H4 (cell line): ENCODE measurements around the gene SVIL. TPM values are rescaled to one million over a fixed set of nuclear protein-coding genes. Genes with fewer than 3 reads are reported as not detected.
"Not testable (repeated sequence)": the region's sequence is repeated elsewhere in the genome, so short reads cannot be mapped to it uniquely, and the experiment has no call there.

ENCODE experiments used
- DNase-seq: peaks from one replicate; pipeline ENCODE4 v3.0.0-alpha.2; 2015; ENCODE audit warnings: low spot score
- total RNA-seq: library from RNA; depleted of rRNA; stranded (reverse); fragments of >200 nt; shearing (Covaris generic); gene quantifications from 2 replicates; pipeline ENCODE4 v1.2.3, GENCODE V29; 2014

SVIL gene
- total RNA-seq, 1 experiment from 2014 or later, result 4.7 TPM

DNA sequence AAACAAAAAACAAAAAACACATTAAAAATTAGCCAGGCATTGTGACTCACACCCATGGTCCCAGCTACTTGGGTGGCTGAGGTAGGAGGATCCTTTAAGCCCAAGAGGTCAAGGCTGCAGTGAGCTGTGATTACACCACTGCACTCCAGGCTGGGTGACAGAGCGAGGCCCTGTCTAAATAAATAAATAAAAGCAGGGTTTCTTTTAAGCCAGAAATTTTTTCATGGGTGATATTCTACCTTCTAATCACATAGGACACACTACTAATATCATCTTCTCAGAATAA, 14.2 kb upstream of the SVIL start:
- peak; percentile 12 for DNase-seq

DNA sequence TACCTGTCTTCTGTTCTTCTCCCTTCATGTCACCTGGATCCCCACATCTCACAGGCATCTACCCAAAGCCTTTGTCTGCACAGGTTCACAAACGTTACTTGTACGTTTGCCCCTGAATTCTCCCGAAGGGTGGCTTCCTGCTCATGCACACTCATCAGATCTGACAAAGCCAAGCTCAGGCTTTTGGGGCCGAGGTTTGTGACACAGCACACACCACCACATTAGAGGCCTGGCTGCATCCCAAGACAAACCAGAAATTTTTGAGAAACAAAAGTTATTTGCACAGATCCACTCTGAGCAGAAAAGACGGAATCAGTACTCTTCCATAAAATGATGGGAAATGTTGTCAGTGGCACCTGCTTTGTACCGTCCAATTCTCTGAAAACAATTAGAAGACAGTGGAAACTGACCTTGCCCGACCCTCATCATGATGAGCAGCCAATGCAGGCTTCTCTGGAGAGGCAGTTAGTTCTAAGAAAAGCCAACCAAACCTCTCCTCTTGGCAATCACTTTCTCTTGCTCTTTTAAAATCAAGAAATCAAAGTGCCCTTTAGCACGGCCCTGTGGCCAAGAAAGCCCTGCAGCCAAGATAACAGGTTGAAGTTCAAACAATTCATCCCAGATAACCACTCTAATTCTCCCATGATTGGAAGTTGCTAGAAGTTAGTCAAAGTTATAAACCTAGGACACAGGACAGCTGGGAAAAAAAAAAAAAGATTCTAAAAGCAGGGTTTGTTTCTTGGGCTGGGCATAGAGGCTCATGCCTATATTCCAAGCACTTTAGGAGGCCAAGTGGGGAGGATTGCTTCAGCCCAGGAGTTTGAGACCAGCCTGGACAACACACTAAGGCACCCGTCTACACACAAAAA, 13.6 kb upstream of the SVIL start:
- DNase-seq, result no peak

DNA sequence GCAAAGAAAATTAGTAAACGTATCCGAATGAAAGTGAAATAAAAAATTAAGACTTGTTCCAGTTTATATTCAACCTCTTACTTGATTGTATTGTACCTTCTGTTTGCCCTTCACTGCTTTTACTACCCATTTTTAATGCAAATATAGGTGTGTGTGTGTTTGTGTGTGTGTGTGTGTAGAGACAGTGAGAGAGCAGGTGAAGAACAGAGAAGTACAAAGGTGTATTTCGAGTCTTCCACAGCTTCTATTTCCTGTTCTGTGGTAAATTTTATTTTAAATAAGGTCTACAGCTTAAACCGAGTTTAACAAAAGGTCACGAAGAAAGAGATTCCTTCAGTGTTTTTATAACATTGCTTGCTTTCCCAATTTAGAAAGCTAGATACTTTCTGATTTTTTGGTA, 12.7 kb upstream of the SVIL start:
- DNase-seq, result no peak

DNA sequence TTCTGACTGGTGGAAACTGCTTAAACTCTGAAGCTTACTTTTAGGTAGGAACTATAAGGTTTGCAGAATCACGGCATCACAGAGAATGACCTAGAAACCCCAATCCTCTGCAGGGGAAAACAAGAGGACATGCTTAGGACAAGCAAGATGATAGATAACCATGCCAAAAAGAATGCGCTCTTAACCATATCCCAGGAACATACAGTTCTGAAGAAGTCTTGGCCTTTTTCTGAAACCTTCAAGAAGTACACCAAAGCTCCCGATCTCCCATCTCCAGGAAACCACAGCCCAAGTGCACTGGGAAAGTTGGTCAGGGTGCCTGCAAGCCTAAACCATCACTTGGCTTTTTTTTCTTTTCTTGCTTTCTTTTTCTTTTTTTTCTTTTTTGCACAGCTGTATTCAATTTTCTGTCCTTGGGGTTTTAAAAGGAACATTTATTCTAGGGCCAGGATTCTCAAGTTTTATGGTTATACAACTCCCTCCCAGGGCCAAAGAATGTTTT, 12.2 kb upstream of the SVIL start:
- DNase-seq, result no peak

DNA sequence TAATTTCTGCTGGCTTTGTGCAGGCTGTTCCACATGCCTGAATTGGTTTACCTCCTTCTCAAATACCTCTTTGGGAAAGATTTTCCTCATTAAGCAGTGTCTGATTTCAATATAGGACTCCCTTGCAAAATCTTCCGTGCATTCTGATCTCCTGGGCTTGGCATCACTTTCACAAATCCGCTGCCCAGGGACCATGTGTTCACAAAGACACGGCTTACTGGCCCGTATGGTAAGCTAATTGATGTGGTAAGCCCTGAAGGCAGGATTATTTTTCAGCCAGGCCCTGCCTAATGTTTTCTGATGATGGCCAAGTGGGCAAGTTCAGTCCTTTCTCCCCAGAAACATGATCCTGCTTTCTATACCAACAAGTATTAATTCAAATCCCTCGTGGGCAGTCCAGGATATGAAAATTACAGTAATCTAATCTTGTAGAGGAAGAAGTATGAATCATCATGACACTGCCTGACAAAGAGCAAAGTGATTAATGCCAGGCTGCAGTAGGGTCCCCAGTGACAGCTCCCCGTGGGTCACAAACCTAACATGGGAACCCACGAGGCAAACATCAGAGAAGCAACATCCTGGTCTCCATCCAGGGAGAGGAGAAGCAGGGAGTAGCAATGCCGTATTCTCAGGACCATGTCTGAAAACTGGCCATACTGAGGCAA, 11.6 kb upstream of the SVIL start:
- peak; percentile 66 for DNase-seq

DNA sequence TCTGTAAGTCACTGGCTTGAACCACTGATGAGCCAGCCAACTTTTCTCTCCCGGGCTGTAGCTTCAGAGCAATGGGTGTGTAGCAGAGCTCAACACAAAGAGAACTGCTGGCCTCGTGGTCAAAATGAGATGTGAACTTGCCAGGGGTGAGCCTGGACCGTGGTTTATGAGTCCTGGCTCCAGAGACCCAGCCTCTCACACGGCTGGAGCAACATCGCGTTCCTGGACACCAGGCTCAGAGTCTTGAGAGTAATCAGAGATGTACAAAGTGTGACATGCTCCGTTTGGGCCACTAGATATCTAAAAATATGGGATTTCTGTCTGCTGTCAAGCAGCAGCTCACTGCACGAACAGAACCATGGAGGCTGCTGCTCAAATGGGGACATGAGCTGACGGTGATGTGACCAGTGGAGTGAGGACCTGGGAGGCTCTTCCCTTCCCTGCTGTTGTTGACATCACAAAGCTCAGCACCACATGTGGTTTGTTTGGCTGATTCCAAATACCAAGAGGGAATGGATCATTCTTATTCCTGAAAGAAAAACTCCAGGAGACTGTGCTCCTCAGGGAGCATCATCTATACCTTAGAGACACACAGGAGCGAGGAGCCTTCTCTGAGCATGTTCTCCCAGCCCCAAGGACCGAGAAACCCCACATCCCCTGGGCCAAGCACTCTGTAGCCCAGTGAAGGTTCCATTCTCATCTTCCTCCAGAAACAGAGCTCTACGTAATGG, 9.2 kb upstream of the SVIL start:
- no peak for DNase-seq

DNA sequence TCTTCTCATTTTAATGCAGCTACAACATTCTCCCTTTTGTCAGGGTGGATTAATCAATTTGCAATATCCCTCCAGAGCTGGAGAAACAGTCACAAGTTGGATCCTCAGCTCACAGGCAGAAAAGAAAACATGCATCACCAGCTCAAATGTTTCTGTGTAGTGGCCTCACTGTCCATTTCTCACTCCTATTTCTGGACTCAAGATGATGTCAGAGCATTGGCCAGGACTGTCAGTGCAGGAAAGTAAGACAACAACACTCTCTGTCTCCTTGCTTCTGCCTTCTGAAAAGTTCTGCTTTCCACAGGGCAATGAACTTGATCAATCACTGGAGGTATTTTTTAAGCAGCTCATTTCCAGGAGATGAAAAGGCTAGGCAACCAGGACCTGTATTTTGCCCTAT, 8.2 kb upstream of the SVIL start:
- no peak for DNase-seq

DNA sequence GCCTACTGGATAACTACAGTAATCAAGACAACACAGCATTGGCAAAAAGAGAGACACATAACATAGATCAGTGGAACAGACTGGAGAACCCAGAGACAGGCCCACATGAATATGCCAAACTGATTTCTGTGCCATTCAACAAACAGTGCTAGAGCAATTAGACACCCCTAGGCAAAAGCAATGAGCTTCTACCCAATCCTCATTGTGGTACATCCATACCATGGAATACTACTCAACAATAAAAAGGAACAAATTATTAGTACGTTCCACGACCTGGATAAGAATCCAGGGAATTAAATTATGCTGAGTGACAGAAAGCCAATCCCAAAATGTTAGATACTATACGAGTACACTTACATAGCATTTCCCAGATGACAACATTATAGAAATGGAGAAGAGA, 2.8 kb upstream of the SVIL start:
- no peak for DNase-seq

DNA sequence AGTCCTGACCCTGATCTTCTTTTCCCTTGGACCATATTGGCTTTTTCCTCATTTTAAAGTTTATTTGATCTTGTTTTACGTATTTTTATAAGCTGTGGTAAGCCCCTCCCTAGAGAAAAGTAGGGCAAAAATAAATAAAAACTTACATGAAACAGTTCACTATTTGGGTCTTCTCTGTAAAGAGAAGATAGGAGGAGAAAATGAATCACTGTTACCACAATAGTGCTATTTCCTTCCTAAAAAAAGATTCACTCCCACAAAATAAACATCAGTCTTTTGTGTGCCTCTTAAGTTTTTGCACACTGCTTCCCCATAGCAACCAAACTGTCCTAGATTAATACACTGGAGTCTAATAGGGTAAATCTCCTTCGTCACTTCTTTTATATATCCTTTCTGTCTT, 1.4 kb upstream of the SVIL start:
- DNase-seq, result no peak

DNA sequence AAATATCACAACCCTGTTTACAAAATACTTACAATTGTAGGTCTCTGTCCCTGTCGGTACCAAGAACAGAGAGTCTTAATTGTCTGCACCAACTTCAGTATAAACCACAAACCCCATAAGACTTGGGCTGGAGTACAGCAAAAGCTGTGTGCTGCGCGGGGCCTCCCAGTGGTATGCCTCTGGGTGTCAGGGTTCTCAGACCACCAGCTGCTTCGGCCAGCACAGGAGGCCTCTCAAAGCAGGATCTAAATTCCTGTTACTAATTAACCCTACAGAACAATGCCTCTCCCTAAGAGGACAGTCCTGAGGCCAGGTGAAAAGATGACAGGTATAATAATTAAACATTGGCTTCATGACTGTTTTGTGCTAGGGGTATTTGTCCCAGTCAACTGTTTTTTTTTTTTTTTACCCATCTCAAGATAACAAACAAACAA, 957 bp upstream of the SVIL start:
- no peak for DNase-seq

DNA sequence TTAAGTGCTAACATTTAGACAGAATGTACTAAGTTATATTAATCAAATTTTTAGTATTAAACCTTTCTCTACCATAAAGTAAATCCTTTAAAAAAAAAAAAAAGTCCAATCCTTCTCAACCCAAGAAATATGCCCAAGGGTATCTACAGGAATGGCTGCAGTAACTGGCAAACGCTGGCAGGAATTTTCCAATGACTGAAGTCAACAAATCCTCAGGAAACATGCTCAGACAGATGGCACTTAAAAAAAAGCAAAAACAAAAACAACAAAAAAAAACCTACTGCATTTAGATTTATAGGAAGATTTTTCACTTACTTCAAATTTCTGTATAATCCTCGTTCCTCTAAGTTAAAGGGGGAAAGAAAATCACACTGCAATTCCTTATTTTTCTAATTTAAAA, 666 bp downstream of the SVIL start:
- DNase-seq, result no peak

DNA sequence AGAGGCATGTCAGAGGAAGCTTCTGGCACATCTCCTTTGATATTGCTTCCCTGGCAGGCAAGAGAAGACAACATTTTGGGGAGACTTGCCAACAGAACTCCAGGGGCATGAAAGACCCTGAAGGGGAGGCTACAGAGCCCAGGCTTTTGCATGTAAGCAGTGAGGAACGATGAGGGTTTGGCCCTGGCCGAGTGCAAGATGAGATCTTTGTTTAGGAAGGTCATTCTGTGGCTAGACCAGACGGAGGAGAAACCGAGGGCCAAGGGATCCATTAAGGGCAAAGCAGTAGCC, 3.8 kb downstream of the SVIL start:
- no peak for DNase-seq

DNA sequence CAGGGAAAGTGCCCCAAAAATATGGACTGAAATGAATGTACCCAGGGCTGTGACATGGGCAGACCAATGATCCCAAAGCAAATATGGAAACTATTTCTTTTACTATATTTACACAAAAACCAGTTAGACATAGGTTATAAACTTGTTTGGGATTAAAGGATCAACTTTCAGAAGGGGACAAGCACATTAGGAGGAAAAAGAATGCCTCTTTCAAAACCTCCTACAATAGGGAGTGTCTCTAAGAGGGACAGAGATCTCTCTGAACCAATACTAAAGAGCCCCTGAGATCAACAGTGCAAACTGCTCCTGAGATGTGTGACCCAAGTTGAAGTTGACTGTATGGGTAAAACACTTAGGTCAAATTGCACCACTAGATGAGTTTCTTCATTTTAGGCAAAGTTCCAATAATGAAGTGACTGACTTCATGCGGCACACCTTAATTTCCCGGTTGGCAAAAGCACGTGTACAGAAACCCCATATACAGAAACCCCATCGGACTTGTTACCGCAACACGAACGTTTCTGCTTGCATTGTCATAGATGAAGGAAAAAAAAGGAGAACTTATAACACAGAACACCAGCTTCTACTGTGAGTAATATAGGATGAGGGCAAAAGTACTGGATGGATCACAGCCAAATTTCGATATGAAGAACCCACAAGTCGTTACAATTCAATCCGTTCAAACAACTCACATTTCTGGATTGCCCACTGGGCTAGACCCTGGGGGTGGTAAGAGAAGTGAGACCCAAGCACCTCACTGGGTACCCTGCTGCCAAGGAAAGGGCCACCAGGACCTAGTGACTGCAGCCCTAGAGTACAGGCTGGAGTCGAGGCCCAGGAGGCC, 4.3 kb downstream of the SVIL start:
- DNase-seq, result no peak

DNA sequence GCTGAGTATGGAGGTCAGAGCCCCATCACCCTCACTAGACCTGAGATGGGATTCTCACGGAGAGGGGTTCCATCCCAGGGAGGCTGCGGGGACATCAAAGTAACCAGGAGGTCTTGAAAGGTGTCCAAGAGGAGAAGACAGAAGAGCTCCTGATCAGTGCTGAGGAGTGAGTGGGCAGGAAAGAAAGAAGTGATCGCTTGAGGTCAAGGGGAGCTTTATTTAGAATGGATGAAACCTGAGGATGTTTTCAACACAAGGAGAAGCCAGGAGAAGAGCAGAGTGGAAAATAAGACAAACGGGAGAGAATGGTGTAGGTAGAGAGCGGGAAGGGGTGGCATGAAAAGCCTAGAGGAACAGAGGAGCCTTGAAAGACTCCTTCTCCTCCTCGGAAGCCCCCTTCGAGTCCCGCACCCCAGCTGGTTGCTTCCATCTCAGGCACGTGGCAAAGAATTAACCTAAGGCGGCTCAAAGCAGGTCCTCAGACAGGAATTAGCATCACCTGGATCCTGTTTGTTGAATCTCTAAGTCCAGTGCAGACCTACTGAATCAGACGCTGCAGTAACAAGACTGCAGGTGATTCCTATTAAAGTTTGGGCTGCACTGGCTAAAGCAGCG, 5.8 kb downstream of the SVIL start:
- no peak for DNase-seq

DNA sequence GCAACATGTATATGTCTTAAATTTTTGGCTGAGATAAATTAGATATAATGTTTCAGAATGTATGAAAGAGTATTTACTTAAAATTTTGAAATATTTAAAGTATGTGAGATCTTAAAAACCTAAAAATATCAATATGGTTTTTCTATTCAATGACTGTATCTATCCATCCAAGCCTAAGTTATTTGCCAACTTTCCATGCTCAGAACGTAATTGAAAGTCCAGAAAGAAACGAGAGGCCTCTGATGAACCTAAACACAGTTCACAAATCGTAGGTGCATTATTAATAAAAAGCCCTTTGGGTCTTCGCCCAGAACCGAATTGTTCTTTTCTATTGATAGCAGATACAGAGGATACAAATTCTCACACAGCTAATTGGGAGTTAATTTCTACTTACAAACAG, 6.5 kb downstream of the SVIL start:
- no peak for DNase-seq

DNA sequence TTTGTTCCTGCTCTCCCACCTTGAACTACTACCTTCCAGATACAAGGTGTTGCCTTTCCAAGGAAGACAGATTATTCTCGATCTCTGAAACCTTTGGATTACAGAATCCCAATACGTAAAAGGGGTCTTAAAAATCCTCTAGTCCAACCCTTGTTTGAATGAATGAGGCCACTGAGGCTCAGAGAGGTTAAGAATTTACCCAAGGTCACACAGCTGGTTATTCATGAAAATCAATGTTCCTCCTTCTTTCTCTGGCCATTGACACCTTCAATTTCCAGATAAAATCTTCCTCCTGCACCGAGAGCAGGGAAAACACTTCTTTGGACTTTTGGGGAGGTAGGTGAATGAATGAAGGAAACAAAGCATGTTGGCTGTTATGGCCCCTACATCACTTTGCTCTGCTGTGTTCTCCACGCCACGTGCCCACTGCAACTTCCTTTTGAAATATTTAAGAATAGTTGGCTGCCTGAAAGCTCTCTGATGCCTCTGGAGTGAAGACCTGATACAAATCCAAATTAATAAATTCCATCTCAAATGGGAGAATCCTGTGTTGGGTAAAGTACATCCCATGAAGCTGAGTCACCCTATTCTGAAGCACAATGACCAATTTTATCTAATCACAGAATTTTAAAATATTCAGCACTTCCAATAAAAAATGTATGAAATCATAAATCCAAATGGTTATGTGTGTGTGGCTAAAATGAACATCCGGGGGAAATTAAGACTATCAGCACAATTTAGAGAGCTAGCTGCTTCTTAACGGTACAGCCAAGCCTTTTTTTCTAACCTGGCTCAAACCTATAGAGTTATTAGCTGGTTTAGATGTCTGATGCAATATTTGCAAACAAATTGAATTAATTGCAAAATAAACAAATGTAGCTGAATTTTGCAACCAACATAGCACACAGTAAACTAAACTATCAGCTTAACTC, 7.3 kb downstream of the SVIL start:
- DNase-seq, result no peak

DNA sequence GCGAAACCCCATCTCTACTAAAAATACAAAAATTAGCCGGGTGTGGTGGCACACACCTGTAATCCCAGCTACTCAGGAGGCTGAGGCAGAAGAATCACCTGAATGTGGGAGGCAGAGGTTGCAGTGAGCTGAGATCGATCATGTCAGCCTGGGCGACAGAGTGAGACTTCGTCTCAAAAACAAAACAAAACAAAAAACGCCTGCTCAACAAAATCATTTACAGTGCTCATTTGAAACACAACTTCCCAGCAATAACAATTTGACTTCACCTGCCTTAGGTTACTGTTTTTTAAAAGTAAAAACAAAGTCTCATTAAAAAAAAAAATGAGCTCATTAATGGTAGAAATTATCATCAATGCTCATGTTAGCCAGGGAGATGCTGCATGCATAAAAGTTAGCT, 10.4 kb downstream of the SVIL start:
- DNase-seq, result not testable (repeated sequence)

DNA sequence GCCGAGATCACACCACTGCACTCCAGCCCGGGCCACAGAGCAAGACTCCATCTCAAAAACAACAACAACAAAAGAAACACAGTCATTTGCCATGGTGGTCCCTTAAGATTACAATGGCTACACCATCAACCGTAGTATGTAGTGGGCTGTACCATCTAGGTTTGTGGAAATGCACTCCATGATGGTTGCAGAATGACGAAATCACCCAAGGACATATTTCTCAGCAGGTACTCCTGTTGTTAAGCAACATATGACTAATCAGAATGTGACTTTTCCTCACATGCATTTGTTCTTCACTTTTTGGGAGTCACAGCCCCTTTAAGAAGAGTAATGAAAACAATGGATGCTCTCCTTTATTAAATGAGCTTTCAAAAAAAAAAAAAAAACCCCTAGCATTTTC, 11.0 kb downstream of the SVIL start:
- no peak for DNase-seq

DNA sequence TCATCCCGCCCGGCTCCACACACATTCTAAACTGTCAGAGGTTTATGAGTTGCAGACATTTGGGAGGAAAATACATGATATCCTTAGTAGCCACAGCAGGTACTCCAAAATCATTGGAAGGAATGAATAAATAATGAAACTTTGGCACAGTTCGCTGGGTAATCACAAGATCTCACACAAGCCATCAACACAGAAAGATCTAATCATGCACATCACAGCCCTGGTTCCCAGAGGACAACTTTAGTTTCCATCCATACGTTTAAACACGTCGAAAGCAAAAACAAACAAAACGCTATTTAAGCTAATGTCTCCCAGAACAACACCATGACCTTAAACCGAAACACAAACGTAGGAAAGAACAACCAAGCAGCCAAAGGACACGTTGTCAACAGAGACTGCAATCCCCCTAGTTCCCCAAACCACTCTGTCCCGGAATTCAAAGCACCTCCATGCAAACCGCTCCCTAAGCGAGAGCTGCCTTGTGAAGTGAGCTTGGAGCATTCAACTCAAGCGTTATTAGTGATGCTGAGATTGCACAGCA, 12.3 kb downstream of the SVIL start:
- DNase-seq, result no peak

DNA sequence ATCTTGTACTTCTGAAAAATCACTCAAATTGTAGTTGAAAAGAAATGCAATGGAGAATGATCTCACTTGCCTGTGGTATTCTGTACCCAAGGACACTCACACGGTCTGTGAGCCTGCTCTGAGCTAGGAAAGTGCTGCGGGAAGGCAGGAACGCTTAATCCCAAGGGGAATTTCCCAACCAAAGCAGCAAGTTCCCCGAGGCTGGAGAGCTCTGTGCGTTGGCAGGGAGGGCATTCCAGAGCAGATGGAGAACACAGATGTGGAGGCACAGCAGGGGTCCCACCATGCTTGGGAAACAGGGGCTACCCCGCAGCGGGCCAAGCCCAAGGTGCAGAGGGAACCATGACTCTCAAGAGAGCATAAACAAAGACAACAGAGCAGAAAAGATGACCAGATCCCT, 13.6 kb downstream of the SVIL start:
- peak; percentile 15 for DNase-seq
